Tibial nerve (tissue), 3 donors: ENCODE results near the gene CEACAM16.

ENCODE experiments used
- CTCF ChIP-seq, 5 experiments: fragments of 200-600 bp in 3 of 5; fragments of 450-650 bp in 2 of 5; sonication (generic) in 3 of 5; IDR thresholded peaks; one replicate each; pipeline ENCODE4 v1.5.1; 2016 to 2019; ENCODE audit warnings: antibody characterized with exemption in 5 of 5, mild to moderate bottlenecking in 3 of 5, moderate library complexity in 2 of 5
- POLR2A ChIP-seq, 2 donors: fragments of 450-650 bp; IDR thresholded peaks; one replicate each; pipeline ENCODE4 v1.6.1; 2017; ENCODE audit warnings: antibody characterized with exemption in 2 of 2, mild to moderate bottlenecking in 2 of 2, moderate library complexity in 2 of 2

GRCh38 chr19:44752123-44752815 lies 53.3 kb downstream of the CEACAM16 start:
- TF ChIP-seq CTCF (IDR thresholded peaks at IDR 0.05) (no peak), POLR2A (IDR thresholded peaks at IDR 0.05) (no peak)
